SU-DHL-6 (cell line): ENCODE measurements around the gene TAF15.

Experiments used
- H2AFZ ChIP-seq: fragments of 200-600 bp; sonication (generic); 2 replicates; pipeline ENCODE4 v1.6.1; 2014; ENCODE audit warnings: low read depth, mild to moderate bottlenecking, moderate library complexity, mixed read lengths, antibody characterized with exemption, low read length; ENCODE audit not compliant: severe bottlenecking
- H3F3A ChIP-seq: fragments of 200-600 bp; shearing (Covaris generic); 2 replicates; pipeline ENCODE4 v1.6.0; 2016; ENCODE audit warnings: antibody characterized with exemption, mild to moderate bottlenecking; ENCODE audit not compliant: insufficient read depth
- H3K27ac ChIP-seq: fragments of 200-600 bp; sonication (generic); 2 replicates; pipeline ENCODE4 v1.5.1; 2016; ENCODE audit warnings: low read depth, mild to moderate bottlenecking, low read length, moderate library complexity, mixed read lengths
- H3K27me3 ChIP-seq: fragments of 200-600 bp; sonication (generic), shearing (Covaris generic); 2 replicates; pipeline ENCODE4 v1.6.0; 2014; ENCODE audit warnings: mild to moderate bottlenecking, low read length
- H3K36me3 ChIP-seq: fragments of 200-600 bp; sonication (generic); 2 replicates; pipeline ENCODE4 v1.6.1; 2014; ENCODE audit warnings: mild to moderate bottlenecking, low read length, mixed read lengths
- H3K4me2 ChIP-seq: fragments of 300-600, 200-600 bp; shearing (Covaris generic), sonication (generic); 2 replicates; pipeline ENCODE4 v1.6.0; 2014; ENCODE audit warnings: low read length, low read depth, mild to moderate bottlenecking; ENCODE audit not compliant: poor library complexity, severe bottlenecking
- H3K4me3 ChIP-seq: fragments of 200-600 bp; sonication (generic); 2 replicates; pipeline ENCODE4 v1.5.1; 2014; ENCODE audit warnings: antibody characterized with exemption, low read length, mild to moderate bottlenecking, mixed read lengths; ENCODE audit not compliant: insufficient read depth, poor library complexity, severe bottlenecking
- H3K79me2 ChIP-seq: fragments of 200-600 bp; sonication (generic); 2 replicates; pipeline ENCODE4 v1.6.1; 2014; ENCODE audit warnings: mild to moderate bottlenecking, low read length, moderate library complexity; ENCODE audit not compliant: insufficient read depth
- H3K9ac ChIP-seq: fragments of 200-600 bp; sonication (generic); 2 replicates; pipeline ENCODE4 v1.7.0; 2014; ENCODE audit warnings: mild to moderate bottlenecking, low read length
- H3K9me2 ChIP-seq: fragments of 200-600 bp; sonication (generic); replicated peaks from 2 replicates; pipeline ENCODE4 v1.6.1; 2014; ENCODE audit warnings: low read length; ENCODE audit not compliant: insufficient read depth
- H3K9me3 ChIP-seq: fragments of 200-600 bp; sonication (generic); 2 replicates; pipeline ENCODE4 v1.6.1; 2014; ENCODE audit warnings: low read length, mixed read lengths; ENCODE audit not compliant: insufficient read depth
- H4K20me1 ChIP-seq: fragments of 200-600 bp; sonication (generic); 2 replicates; pipeline ENCODE4 v1.6.1; 2014; ENCODE audit warnings: low read depth, mild to moderate bottlenecking, antibody characterized with exemption, low read length, moderate library complexity, mixed read lengths
- CTCF ChIP-seq: fragments of 200-600 bp; sonication (generic); IDR thresholded peaks from one replicate; pipeline ENCODE4 v1.5.1; 2017; ENCODE audit warnings: antibody characterized with exemption, mild to moderate bottlenecking, low read length, moderate library complexity; ENCODE audit not compliant: insufficient read depth, poor library complexity, severe bottlenecking
- EZH2phosphoT487 ChIP-seq: fragments of 200-600 bp; sonication (generic), shearing (Covaris generic); conservative IDR thresholded peaks from 2 replicates; pipeline ENCODE4 v1.6.1; 2018; ENCODE audit warnings: mild to moderate bottlenecking, antibody characterized with exemption, low read length, moderate library complexity, mixed read lengths

The TAF15 gene

GRCh38 chr17:35892091-35893035, 83.1 kb downstream of the TAF15 start:
- no peak overlapping the region for H3K4me2 ChIP-seq
- H3K4me3 ChIP-seq = no peak overlapping the region
- no peaks in the 10 kb centered on the region for H3K79me2 ChIP-seq
- no peaks in the 10 kb centered on the region for H3K9me3 ChIP-seq
- no peak overlapping the region for H3K27ac ChIP-seq
- no peak overlapping the region for H3K9ac ChIP-seq
- H4K20me1 ChIP-seq = no peaks in the 10 kb centered on the region
- H3K36me3 ChIP-seq = no peaks in the 10 kb centered on the region
- no peaks in the 10 kb centered on the region for H3F3A ChIP-seq
- H2AFZ ChIP-seq = no peak overlapping the region
- no peaks in the 10 kb centered on the region for H3K9me2 ChIP-seq
- no peaks in the 10 kb centered on the region for H3K27me3 ChIP-seq
- TF ChIP-seq CTCF (no peak), EZH2phosphoT487 (no peak)

GRCh38 chr17:35893751-35894150, 84.5 kb downstream of the TAF15 start:
- Histone ChIP-seq H3F3A (no peaks in the 10 kb centered on the region), H3K79me2 (no peaks in the 10 kb centered on the region), H3K27ac (no peak overlapping the region), H3K9me2 (no peaks in the 10 kb centered on the region), H3K36me3 (no peaks in the 10 kb centered on the region), H3K4me2 (no peak overlapping the region), H3K27me3 (no peaks in the 10 kb centered on the region), H3K4me3 (no peak overlapping the region), H2AFZ (no peak overlapping the region), H4K20me1 (no peaks in the 10 kb centered on the region), H3K9ac (no peak overlapping the region), H3K9me3 (no peaks in the 10 kb centered on the region)
- TF ChIP-seq EZH2phosphoT487 = no peak
- TF ChIP-seq CTCF = no peak

- H3K9me2 ChIP-seq = no peaks in the 10 kb centered on the region
- TF ChIP-seq EZH2phosphoT487 (no peak), CTCF (no peak)
These were observed 84.9 kb downstream of the TAF15 start for GRCh38 chr17:35894206-35894605.

More at GRCh38 chr17:35894206-35894605, 84.9 kb downstream of the TAF15 start:
- H4K20me1 ChIP-seq = no peaks in the 10 kb centered on the region
- no peaks in the 10 kb centered on the region for H3K36me3 ChIP-seq
- no peaks in the 10 kb centered on the region for H3F3A ChIP-seq
- H3K4me3 ChIP-seq = no peak overlapping the region
- H3K27me3 ChIP-seq = no peaks in the 10 kb centered on the region
- no peak overlapping the region for H3K9ac ChIP-seq
- H3K79me2 ChIP-seq = no peaks in the 10 kb centered on the region
- no peak overlapping the region for H3K27ac ChIP-seq
- no peaks in the 10 kb centered on the region for H3K9me3 ChIP-seq
- no peak overlapping the region for H2AFZ ChIP-seq
- no peak overlapping the region for H3K4me2 ChIP-seq
